RWPE2 (cell line): Measurements from ENCODE around the gene ADCY6.

Experiments
- ATAC-seq: fragments of 200-7000 bp; cut with Tn5 transposase; 3 replicates; pipeline ENCODE4 v1.9.1; 2021; ENCODE audit warnings: low read depth
- DNase-seq: peaks from one replicate; pipeline ENCODE4 v3.0.0-alpha.2; 2020; ENCODE audit warnings: low spot score
- H3K27ac ChIP-seq: fragments of 450-650 bp; 2 replicates; pipeline ENCODE4 v1.5.1; 2017; ENCODE audit warnings: mild to moderate bottlenecking; ENCODE audit not compliant: poor library complexity, severe bottlenecking
- H3K27me3 ChIP-seq: fragments of 250-450 bp; sonication (Bioruptor Pico); 2 replicates; pipeline ENCODE4 v1.5.1; 2021; ENCODE audit warnings: mild to moderate bottlenecking, moderate library complexity; ENCODE audit not compliant: insufficient read depth, poor library complexity, severe bottlenecking
- H3K36me3 ChIP-seq: fragments of 250-450 bp; sonication (Bioruptor Pico); 2 replicates; pipeline ENCODE4 v1.5.1; 2020; ENCODE audit warnings: low read depth, mild to moderate bottlenecking, moderate library complexity
- H3K4me1 ChIP-seq: fragments of 250-450 bp; sonication (Bioruptor Pico); 2 replicates; pipeline ENCODE4 v1.5.1; 2021; ENCODE audit warnings: mild to moderate bottlenecking, moderate library complexity; ENCODE audit not compliant: insufficient read depth, poor library complexity, severe bottlenecking
- H3K4me3 ChIP-seq: fragments of 250-450 bp; sonication (Bioruptor Pico); 2 replicates; pipeline ENCODE4 v1.5.1; 2021; ENCODE audit warnings: mild to moderate bottlenecking, moderate library complexity; ENCODE audit not compliant: severe bottlenecking
- H3K9me3 ChIP-seq: fragments of 250-450 bp; sonication (Bioruptor Pico); 2 replicates; pipeline ENCODE4 v1.5.1; 2021; ENCODE audit warnings: mild to moderate bottlenecking, moderate library complexity; ENCODE audit not compliant: severe bottlenecking
- TF ChIP-seq, protein P1 (sequence below): fragments of 450-650 bp; IDR thresholded peaks from one replicate; pipeline ENCODE4 v1.5.1; 2017; ENCODE audit warnings: mild to moderate bottlenecking, moderate library complexity; ENCODE audit not compliant: poor library complexity, severe bottlenecking

Gene ADCY6

DNA sequence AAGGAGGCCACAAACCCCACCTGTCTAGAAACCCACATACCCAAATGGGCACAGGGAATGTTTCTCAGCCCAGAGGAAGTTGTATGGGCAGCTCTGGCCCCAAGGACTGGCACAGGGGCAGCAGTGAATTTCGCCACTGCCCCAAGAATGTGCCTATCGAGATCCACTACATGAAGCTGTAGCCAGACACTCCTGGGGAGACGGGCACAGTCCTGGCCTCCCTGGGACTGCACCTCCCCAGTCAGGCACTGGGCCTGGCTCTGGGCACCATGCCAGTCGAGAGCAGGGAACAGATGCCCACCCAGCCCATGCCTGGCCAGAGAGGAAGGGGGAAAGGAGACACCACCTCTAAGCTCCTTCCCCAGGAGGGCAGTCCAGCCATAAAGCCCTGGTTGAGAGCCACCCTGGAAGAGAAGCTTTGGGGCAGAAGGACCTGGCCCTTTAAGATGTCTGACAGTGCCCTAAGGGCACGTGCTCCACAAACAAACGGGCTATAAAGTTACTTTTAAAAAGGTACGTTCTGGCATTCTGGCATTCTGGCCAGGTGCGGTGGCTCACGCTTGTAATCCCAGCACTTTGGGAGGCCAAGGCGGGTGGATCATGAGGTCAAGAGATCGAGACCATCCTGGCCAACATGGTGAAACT is 8.4 kb downstream of the ADCY6 start:
- DNase-seq = no peak
- ATAC-seq = no peak
- TF ChIP-seq, protein P1, sequence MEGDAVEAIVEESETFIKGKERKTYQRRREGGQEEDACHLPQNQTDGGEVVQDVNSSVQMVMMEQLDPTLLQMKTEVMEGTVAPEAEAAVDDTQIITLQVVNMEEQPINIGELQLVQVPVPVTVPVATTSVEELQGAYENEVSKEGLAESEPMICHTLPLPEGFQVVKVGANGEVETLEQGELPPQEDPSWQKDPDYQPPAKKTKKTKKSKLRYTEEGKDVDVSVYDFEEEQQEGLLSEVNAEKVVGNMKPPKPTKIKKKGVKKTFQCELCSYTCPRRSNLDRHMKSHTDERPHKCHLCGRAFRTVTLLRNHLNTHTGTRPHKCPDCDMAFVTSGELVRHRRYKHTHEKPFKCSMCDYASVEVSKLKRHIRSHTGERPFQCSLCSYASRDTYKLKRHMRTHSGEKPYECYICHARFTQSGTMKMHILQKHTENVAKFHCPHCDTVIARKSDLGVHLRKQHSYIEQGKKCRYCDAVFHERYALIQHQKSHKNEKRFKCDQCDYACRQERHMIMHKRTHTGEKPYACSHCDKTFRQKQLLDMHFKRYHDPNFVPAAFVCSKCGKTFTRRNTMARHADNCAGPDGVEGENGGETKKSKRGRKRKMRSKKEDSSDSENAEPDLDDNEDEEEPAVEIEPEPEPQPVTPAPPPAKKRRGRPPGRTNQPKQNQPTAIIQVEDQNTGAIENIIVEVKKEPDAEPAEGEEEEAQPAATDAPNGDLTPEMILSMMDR = no peak
- H3K27me3 ChIP-seq = no peaks in the 10 kb centered on the region
- no peak overlapping the region for H3K27ac ChIP-seq
- peaks cover 3% of the 10 kb centered on the region; the same call in 1 of the 2 replicates for H3K36me3 ChIP-seq
- no peak overlapping the region for H3K4me3 ChIP-seq
- no peaks in the 10 kb centered on the region for H3K9me3 ChIP-seq
- peaks cover 4% of the 10 kb centered on the region for H3K4me1 ChIP-seq

DNA sequence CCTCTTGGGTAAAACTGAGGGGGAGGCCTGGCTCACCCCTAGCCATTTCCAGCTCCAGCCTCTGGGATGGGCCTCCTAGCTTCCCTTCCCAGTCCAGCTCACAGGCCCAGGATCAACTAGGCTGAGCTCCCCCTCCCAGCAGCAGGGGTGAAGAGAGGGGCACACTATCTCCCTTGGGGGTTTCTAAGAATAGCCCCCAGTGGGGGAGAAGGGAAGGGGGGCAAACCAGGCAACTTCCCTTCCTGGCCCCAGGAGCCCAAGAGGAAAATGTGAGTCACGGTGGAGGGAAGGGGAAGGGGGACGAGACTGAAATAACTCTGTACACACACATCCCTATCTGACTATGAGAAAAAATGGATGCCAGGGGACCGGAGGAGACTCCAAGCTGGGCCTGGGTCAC is 9.0 kb downstream of the ADCY6 start:
- Histone ChIP-seq H3K9me3 (no peaks in the 10 kb centered on the region), H3K36me3 (peaks cover 7% of the 10 kb centered on the region), H3K27ac (no peak overlapping the region), H3K4me1 (peaks cover 4% of the 10 kb centered on the region), H3K27me3 (no peaks in the 10 kb centered on the region), H3K4me3 (no peak overlapping the region)
- DNase-seq = no peak
- TF ChIP-seq, protein P1 = no peak
- ATAC-seq = no peak

DNA sequence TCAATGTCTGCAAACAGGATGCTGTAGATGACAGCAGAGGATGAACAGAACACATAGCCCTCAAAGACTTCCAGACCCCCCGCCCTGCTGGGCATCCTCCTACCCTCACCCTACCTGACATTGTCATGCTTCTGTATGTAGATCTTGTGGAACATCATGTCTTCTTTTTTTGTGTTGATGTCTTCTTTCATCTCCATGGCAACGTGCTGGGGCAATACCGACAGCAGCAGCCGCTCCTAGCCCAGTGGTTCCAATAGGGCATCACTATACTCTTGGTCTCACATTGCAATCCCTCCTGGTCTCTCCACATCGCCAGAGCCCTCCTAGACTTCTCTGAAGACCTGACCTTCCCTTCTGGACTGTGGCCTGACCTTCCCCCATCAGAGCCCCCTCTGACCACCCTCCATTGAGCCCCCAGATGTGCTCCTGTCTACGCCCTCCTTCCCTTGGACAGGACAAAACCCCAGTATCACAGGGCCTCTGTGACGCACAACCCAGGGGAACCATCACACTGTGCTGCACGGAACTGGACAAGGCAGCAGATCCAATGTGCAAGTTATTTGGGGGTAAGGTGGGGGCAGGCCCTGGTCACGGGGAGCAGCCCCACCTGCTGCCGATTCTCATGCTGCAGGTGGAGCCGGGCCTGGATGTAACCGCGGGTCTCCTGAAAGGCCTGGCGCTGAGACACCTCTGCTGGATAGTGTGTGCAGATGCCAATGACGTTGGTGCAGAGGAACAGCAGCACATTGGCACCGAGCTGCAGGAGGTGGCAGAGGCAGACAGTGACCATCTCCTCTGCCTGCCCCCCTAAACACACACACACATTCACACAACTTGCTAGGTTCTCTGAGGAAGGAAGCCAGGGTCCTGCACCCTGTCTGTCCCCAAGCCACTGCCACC is 11.1 kb downstream of the ADCY6 start:
- ATAC-seq (no peak), DNase-seq (no peak)
- no peak overlapping the region for H3K4me3 ChIP-seq
- no peaks in the 10 kb centered on the region for H3K9me3 ChIP-seq
- no peak overlapping the region for H3K27ac ChIP-seq
- peaks cover 4% of the 10 kb centered on the region for H3K4me1 ChIP-seq
- TF ChIP-seq, protein P1 = no peak
- no peaks in the 10 kb centered on the region for H3K27me3 ChIP-seq
- H3K36me3 ChIP-seq = peaks cover 27% of the 10 kb centered on the region

DNA sequence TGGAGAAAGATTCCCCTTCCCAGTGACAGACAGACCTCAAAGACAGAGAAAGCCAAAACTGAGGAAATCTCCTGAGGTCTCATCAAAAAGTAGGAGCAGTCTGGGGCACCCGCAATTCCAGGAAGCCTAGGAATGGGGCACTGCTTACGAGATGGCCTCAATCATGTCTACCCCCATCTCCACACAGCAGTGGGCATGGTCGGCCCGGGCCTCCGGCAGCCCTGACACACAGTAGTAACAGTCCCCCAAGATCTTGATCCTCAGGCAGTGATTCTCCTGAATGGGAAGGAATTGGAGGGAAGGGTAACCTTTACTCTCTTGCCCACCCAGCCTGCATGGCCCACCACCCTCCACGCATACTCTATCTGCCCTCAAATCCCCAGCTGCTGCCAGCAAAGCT is 11.9 kb downstream of the ADCY6 start:
- TF ChIP-seq, protein P1 = no peak
- Histone ChIP-seq H3K36me3 (peaks cover 35% of the 10 kb centered on the region), H3K4me3 (no peak overlapping the region), H3K27me3 (no peaks in the 10 kb centered on the region), H3K9me3 (no peaks in the 10 kb centered on the region), H3K4me1 (peaks cover 4% of the 10 kb centered on the region), H3K27ac (no peak overlapping the region)
- no peak for ATAC-seq
- no peak for DNase-seq
